Liver (tissue), 9 donors: ENCODE data around the gene EXOC3. TPM values are rescaled to one million over a fixed set of nuclear protein-coding genes. Genes with fewer than 3 reads are reported as not detected.

ENCODE experiments used
- DNase-seq: peaks from one replicate; pipeline ENCODE4 v3.0.0-alpha.2; 2017; ENCODE audit warnings: low spot score
- H3K27ac ChIP-seq, 2 donors: one replicate each; pipeline ENCODE4 v1.7.0; 2013; ENCODE audit warnings: inconsistent platforms in 2 of 2, low read length in 2 of 2, control low read depth in 1 of 2, low read depth in 1 of 2, mild to moderate bottlenecking in 1 of 2
- H3K27me3 ChIP-seq, 4 donors: one replicate each; pipeline versions ENCODE4 v1.6.1 to v1.7.0; 2013; ENCODE audit warnings: low read length in 3 of 4, inconsistent platforms in 1 of 4, mild to moderate bottlenecking in 1 of 4, moderate library complexity in 1 of 4; ENCODE audit not compliant: control insufficient read depth in 4 of 4, insufficient read depth in 4 of 4
- H3K36me3 ChIP-seq, 4 donors: one replicate each; pipeline versions ENCODE4 v1.6.1 to v1.7.0; 2013; ENCODE audit warnings: low read length in 3 of 4, mild to moderate bottlenecking in 3 of 4, low read depth in 1 of 4, moderate library complexity in 1 of 4; ENCODE audit not compliant: control insufficient read depth in 4 of 4, insufficient read depth in 3 of 4
- H3K4me1 ChIP-seq, 4 donors: one replicate each; pipeline versions ENCODE4 v1.6.1 to v1.7.0; 2013; ENCODE audit warnings: low read length in 3 of 4, mild to moderate bottlenecking in 3 of 4, moderate library complexity in 1 of 4; ENCODE audit not compliant: control insufficient read depth in 4 of 4, insufficient read depth in 4 of 4
- H3K4me3 ChIP-seq, 3 donors: one replicate each; pipeline versions ENCODE4 v1.6.1 to v1.7.0; 2013; ENCODE audit warnings: low read length in 3 of 3, control low read depth in 1 of 3, low read depth in 1 of 3, mild to moderate bottlenecking in 1 of 3
- H3K9ac ChIP-seq, 2 donors: one replicate each; pipeline ENCODE4 v1.7.0; 2013; ENCODE audit warnings: low read length in 2 of 2, mild to moderate bottlenecking in 2 of 2, moderate library complexity in 2 of 2, control low read depth in 1 of 2, low read depth in 1 of 2
- H3K9me3 ChIP-seq, 4 donors: one replicate each; pipeline versions ENCODE4 v1.6.1 to v1.7.0; 2013; ENCODE audit warnings: low read length in 3 of 4; ENCODE audit not compliant: control insufficient read depth in 4 of 4
- ATF3 ChIP-seq: IDR thresholded peaks from 2 replicates; pipeline ENCODE4 v1.6.1; 2016; ENCODE audit warnings: antibody characterized with exemption
- EGR1 ChIP-seq, 2 donors: IDR thresholded peaks; 2 replicates each; pipeline ENCODE4 v1.6.1; 2016 to 2018; ENCODE audit warnings: antibody characterized with exemption in 2 of 2, low read depth in 2 of 2
- FOXA1 ChIP-seq: IDR thresholded peaks from 2 replicates; pipeline ENCODE4 v1.6.1; 2016; ENCODE audit warnings: antibody characterized with exemption
- FOXA2 ChIP-seq: IDR thresholded peaks from 2 replicates; pipeline ENCODE4 v1.6.1; 2016; ENCODE audit warnings: antibody characterized with exemption
- GABPA ChIP-seq, 2 donors: IDR thresholded peaks in 1 of 2; conservative IDR thresholded peaks in 1 of 2; 2 replicates each; pipeline ENCODE4 v1.6.1; 2016; ENCODE audit warnings: antibody characterized with exemption in 2 of 2, mild to moderate bottlenecking in 1 of 2, moderate library complexity in 1 of 2
- HNF4A ChIP-seq, 2 donors: conservative IDR thresholded peaks; 2 replicates each; pipeline ENCODE4 v1.6.1; 2016; ENCODE audit warnings: antibody characterized with exemption in 2 of 2, mild to moderate bottlenecking in 2 of 2
- HNF4G ChIP-seq: IDR thresholded peaks from 2 replicates; pipeline ENCODE4 v1.6.1; 2016; ENCODE audit warnings: antibody characterized with exemption
- JUND ChIP-seq, 2 donors: IDR thresholded peaks; 2 replicates each; pipeline ENCODE4 v1.6.1; 2016; ENCODE audit warnings: antibody characterized with exemption in 2 of 2
- NR2F2 ChIP-seq: IDR thresholded peaks from 2 replicates; pipeline ENCODE4 v1.6.1; 2016; ENCODE audit warnings: antibody characterized with exemption
- RAD21 ChIP-seq, 2 donors: IDR thresholded peaks; 2 replicates each; pipeline ENCODE4 v1.6.1; 2016; ENCODE audit warnings: antibody characterized with exemption in 2 of 2, mild to moderate bottlenecking in 2 of 2
- REST ChIP-seq: IDR thresholded peaks from 2 replicates; pipeline ENCODE4 v1.6.1; 2016; ENCODE audit warnings: antibody characterized with exemption, mild to moderate bottlenecking
- RXRA ChIP-seq, 2 donors: IDR thresholded peaks; 2 replicates each; pipeline ENCODE4 v1.6.1; 2017 to 2018; ENCODE audit warnings: antibody characterized with exemption in 2 of 2, mild to moderate bottlenecking in 1 of 2
- SP1 ChIP-seq: IDR thresholded peaks from 2 replicates; pipeline ENCODE4 v1.6.1; 2018; ENCODE audit warnings: antibody characterized with exemption, mild to moderate bottlenecking
- TAF1 ChIP-seq: conservative IDR thresholded peaks from 2 replicates; pipeline ENCODE4 v1.6.1; 2016; ENCODE audit warnings: antibody characterized with exemption, mild to moderate bottlenecking
- YY1 ChIP-seq: IDR thresholded peaks from 2 replicates; pipeline ENCODE4 v1.6.1; 2016; ENCODE audit warnings: antibody characterized with exemption, mild to moderate bottlenecking
- WGBS: extraction: QIAGEN DNeasy Blood & Tissue Kit; methylation state at CpG from one replicate; pipeline ENCODE4 v1.1.7; 2013; 5-methylcytosine and 5-hydroxymethylcytosine counted together
- polyA plus RNA-seq, 2 donors: library from polyadenylated mRNA; stranded (reverse) in 1 of 2; unstranded in 1 of 2; fragments of 200-250 nt in 1 of 2; fragments of >200 nt in 1 of 2; fragmentation: Nextera tagmentation in 1 of 2; extraction: Ambion mirVana in 1 of 2; gene quantifications; one replicate each; pipeline versions ENCODE4 v1.2.1 to v1.2.3, GENCODE V29; 2013 to 2015
- total RNA-seq, 2 donors: library from RNA; depleted of rRNA; stranded (reverse); fragments of >200 nt; gene quantifications; one replicate each; pipeline ENCODE4 v1.2.3, GENCODE V29; 2014
- TF ChIP-seq, protein P1 (sequence below): IDR thresholded peaks from 2 replicates; pipeline ENCODE4 v1.6.1; 2016; ENCODE audit warnings: antibody characterized with exemption
- TF ChIP-seq, protein P2 (sequence below): IDR thresholded peaks from 2 replicates; pipeline ENCODE4 v1.6.1; 2016; ENCODE audit warnings: antibody characterized with exemption
- TF ChIP-seq, protein P3 (sequence below): fragments of 150-350 bp; IDR thresholded peaks from 2 replicates; pipeline ENCODE4 v1.5.1; 2017; ENCODE audit warnings: improper control_type of control experiment, low read depth, low read length; ENCODE audit not compliant: missing input control
- donor health status: healthy.
- donor health status: healthy.
- donor health status: healthy.
- donor health status: healthy.
- donor health status: healthy.

The EXOC3 gene
- total and polyA plus RNA-seq, 4 donors, result 12.4 to 23.9 (median 18.5) TPM

DNA sequence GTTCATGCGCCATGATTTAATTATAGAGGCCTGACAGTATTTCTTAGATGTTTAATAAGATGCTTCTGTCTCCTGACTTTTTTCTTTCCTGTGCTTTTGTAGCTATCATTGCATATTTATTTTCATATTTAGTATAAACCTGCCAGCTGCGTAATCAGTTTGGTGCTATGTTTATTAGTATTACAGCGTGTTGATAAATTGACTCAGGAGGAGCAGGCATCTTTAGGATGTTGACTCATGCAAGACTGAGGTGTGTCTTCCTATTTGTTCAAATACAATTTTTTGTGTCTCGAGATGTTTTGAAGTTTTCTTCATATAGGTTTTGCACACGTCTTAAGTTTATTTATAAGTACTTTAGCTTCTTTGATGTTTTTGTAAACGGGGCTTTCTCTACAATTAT, 35.9 kb upstream of the EXOC3 start:
- H3K27ac ChIP-seq, result no peak overlapping the region
- no peaks in the 10 kb centered on the region for H3K9me3 ChIP-seq
- DNase-seq, result no peak
- TF ChIP-seq YY1, result no peak
- no peak for TF ChIP-seq HNF4A (conservative IDR thresholded peaks at IDR 0.05)
- TF ChIP-seq GABPA (IDR thresholded peaks at IDR 0.05 in 1 of 2, conservative IDR thresholded peaks at IDR 0.05 in 1 of 2), result no peak
- no peak for TF ChIP-seq FOXA2
- TF ChIP-seq, protein P1, sequence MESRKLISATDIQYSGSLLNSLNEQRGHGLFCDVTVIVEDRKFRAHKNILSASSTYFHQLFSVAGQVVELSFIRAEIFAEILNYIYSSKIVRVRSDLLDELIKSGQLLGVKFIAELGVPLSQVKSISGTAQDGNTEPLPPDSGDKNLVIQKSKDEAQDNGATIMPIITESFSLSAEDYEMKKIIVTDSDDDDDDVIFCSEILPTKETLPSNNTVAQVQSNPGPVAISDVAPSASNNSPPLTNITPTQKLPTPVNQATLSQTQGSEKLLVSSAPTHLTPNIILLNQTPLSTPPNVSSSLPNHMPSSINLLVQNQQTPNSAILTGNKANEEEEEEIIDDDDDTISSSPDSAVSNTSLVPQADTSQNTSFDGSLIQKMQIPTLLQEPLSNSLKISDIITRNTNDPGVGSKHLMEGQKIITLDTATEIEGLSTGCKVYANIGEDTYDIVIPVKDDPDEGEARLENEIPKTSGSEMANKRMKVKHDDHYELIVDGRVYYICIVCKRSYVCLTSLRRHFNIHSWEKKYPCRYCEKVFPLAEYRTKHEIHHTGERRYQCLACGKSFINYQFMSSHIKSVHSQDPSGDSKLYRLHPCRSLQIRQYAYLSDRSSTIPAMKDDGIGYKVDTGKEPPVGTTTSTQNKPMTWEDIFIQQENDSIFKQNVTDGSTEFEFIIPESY, result no peak
- no peak for TF ChIP-seq RAD21 (IDR thresholded peaks at IDR 0.05)
- TF ChIP-seq, protein P2, sequence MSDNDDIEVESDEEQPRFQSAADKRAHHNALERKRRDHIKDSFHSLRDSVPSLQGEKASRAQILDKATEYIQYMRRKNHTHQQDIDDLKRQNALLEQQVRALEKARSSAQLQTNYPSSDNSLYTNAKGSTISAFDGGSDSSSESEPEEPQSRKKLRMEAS, result no peak
- TF ChIP-seq NR2F2, result no peak
- no peak overlapping the region for H3K9ac ChIP-seq
- H3K4me1 ChIP-seq, result no peaks in the 10 kb centered on the region
- no peaks in the 10 kb centered on the region for H3K36me3 ChIP-seq
- 73% methylated on average over 6 of the region's 6 CpGs for WGBS
- H3K4me3 ChIP-seq, result no peak overlapping the region
- H3K27me3 ChIP-seq, result peaks cover 0 to 3% (median 0%) of the 10 kb centered on the region in 4 donors

DNA sequence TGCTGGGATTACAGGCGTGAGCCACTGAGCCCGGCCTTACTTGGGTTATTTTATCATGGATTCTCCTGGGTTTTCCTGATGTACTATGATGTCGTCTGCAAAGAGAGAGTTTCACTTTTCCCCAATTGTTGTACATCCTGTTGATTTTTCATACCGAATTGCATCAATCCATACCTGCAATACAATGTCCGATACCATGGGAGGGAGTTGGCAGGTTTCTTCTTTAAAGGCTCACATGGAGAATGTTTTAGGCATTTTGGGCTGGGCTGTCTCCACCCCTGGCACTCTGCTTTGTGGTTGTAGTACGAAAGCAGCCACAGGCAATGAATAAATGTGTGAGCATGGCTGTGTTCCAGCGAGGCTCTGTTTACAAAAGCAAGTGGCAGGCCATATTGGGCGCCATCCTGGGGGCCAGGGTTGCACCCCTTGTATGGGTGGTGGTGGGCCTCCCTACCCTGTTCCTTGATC, 35.1 kb upstream of the EXOC3 start:
- Histone ChIP-seq H3K9ac (no peak overlapping the region), H3K4me3 (no peak overlapping the region), H3K36me3 (no peaks in the 10 kb centered on the region), H3K27me3 (peaks cover 0 to 3% (median 0%) of the 10 kb centered on the region in 4 donors), H3K27ac (no peak overlapping the region), H3K4me1 (no peaks in the 10 kb centered on the region), H3K9me3 (no peaks in the 10 kb centered on the region)
- DNase-seq, result no peak
- TF ChIP-seq ATF3 (no peak), GABPA (IDR thresholded peaks at IDR 0.05 in 1 of 2, conservative IDR thresholded peaks at IDR 0.05 in 1 of 2) (no peak), HNF4G (no peak), RAD21 (IDR thresholded peaks at IDR 0.05) (no peak), SP1 (no peak), RXRA (IDR thresholded peaks at IDR 0.05) (no peak), REST (no peak), HNF4A (conservative IDR thresholded peaks at IDR 0.05) (no peak), FOXA1 (no peak), NR2F2 (no peak), JUND (IDR thresholded peaks at IDR 0.05) (no peak), EGR1 (IDR thresholded peaks at IDR 0.05; ENCODE audit: low read depth in 2 of 2) (no peak), TAF1 (no peak)
- TF ChIP-seq, protein P3, sequence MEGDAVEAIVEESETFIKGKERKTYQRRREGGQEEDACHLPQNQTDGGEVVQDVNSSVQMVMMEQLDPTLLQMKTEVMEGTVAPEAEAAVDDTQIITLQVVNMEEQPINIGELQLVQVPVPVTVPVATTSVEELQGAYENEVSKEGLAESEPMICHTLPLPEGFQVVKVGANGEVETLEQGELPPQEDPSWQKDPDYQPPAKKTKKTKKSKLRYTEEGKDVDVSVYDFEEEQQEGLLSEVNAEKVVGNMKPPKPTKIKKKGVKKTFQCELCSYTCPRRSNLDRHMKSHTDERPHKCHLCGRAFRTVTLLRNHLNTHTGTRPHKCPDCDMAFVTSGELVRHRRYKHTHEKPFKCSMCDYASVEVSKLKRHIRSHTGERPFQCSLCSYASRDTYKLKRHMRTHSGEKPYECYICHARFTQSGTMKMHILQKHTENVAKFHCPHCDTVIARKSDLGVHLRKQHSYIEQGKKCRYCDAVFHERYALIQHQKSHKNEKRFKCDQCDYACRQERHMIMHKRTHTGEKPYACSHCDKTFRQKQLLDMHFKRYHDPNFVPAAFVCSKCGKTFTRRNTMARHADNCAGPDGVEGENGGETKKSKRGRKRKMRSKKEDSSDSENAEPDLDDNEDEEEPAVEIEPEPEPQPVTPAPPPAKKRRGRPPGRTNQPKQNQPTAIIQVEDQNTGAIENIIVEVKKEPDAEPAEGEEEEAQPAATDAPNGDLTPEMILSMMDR, result no peak
- TF ChIP-seq, protein P1, result no peak
- WGBS, result 69% methylated on average over 8 of the region's 8 CpGs
